Adrenal gland (tissue), 5 donors: ENCODE measurements around the gene BAHCC1.

Source experiments
- CTCF ChIP-seq, 6 experiments: fragments of 450-650 bp in 4 of 6; fragments of 200-600 bp in 2 of 6; sonication (generic) in 1 of 6; IDR thresholded peaks; 1 replicate in 5 of 6; 2 replicates in 1 of 6; pipeline versions ENCODE4 v1.5.1 to v1.8.0; 2016 to 2021; ENCODE audit warnings: antibody characterized with exemption in 6 of 6, mild to moderate bottlenecking in 2 of 6, moderate library complexity in 1 of 6
- POLR2A ChIP-seq, 2 donors: fragments of 450-650 bp; IDR thresholded peaks; one replicate each; pipeline ENCODE4 v1.6.1; 2017; ENCODE audit warnings: antibody characterized with exemption in 2 of 2, mild to moderate bottlenecking in 2 of 2, moderate library complexity in 1 of 2
- donor health status: DM: no; HTN: no; CAD: no.

GRCh38 chr17:81349397-81350319 is 45.6 kb upstream of the BAHCC1 start:
- TF ChIP-seq CTCF (IDR thresholded peaks at IDR 0.05) (no peak), POLR2A (IDR thresholded peaks at IDR 0.05) (no peak)
